Right lobe of liver (tissue), 4 donors: ENCODE measurements around the gene SLC9A8.
"Not testable (repeated sequence)": the region's sequence is repeated elsewhere in the genome, so short reads cannot be mapped to it uniquely, and the experiment has no call there.

ENCODE experiments used
- POLR2A ChIP-seq: fragments of 450-650 bp; IDR thresholded peaks from one replicate; pipeline ENCODE4 v1.6.1; 2017; ENCODE audit warnings: antibody characterized with exemption, mild to moderate bottlenecking
- TF ChIP-seq, protein P1 (sequence below), 4 donors: fragments of 200-600 bp in 3 of 4; fragments of 450-650 bp in 1 of 4; IDR thresholded peaks; one replicate each; pipeline versions ENCODE4 v1.5.1 to v1.8.0; 2016 to 2022; ENCODE audit warnings: antibody characterized with exemption in 4 of 4, mild to moderate bottlenecking in 2 of 4
- donor health status: DM: no; HTN: no; CAD: no.
- donor health status: DM: no; HTN: no; CAD: no.
- donor health status: DM: no; HTN: yes; CAD: no.

- TF ChIP-seq, protein P1, sequence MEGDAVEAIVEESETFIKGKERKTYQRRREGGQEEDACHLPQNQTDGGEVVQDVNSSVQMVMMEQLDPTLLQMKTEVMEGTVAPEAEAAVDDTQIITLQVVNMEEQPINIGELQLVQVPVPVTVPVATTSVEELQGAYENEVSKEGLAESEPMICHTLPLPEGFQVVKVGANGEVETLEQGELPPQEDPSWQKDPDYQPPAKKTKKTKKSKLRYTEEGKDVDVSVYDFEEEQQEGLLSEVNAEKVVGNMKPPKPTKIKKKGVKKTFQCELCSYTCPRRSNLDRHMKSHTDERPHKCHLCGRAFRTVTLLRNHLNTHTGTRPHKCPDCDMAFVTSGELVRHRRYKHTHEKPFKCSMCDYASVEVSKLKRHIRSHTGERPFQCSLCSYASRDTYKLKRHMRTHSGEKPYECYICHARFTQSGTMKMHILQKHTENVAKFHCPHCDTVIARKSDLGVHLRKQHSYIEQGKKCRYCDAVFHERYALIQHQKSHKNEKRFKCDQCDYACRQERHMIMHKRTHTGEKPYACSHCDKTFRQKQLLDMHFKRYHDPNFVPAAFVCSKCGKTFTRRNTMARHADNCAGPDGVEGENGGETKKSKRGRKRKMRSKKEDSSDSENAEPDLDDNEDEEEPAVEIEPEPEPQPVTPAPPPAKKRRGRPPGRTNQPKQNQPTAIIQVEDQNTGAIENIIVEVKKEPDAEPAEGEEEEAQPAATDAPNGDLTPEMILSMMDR (IDR thresholded peaks at IDR 0.05), result not testable (repeated sequence)
- not testable (repeated sequence) for TF ChIP-seq POLR2A
Observed at GRCh38 chr20:49782439-49782838, 30.2 kb upstream of the SLC9A8 start.
